T-helper 1 cell treated with Interleukin-12 subunit alpha and Interleukin-12 subunit beta and Interleukin-4 antibody, amounts not matched to agents 30 ng/mL and 1 ng/mL, for 36 hours (primary cell): Measurements from ENCODE around the gene DUSP5. TPM values are rescaled to one million over a fixed set of nuclear protein-coding genes. Genes with fewer than 3 reads are reported as not detected.
"Not testable (repeated sequence)": the region's sequence is repeated elsewhere in the genome, so short reads cannot be mapped to it uniquely, and the experiment has no call there.

Experiments used
- intact Hi-C: fragments of 100-400 bp; cut with micrococcal nuclease; formaldehyde crosslinking; loops from one replicate; pipeline ENCODE4 v1.15.1; 2024
- total RNA-seq: library from RNA; stranded (reverse); gene quantifications from 2 replicates; pipeline ENCODE4 v1.2.3, GENCODE V29; 2022

The DUSP5 gene
- total RNA-seq, 1 donor from 2014 or later = 131 TPM

GRCh38 chr10:110513949-110514348, 16.2 kb downstream of the DUSP5 start:
- intact Hi-C loops = no loop called here

GRCh38 chr10:110514848-110515247, 17.1 kb downstream of the DUSP5 start:
- intact Hi-C loops = no loop called here

- intact Hi-C loops = no loop called here
Observed at GRCh38 chr10:110516815-110517492, 19.2 kb downstream of the DUSP5 start.

GRCh38 chr10:110522365-110522988, 24.8 kb downstream of the DUSP5 start:
- intact Hi-C loops = no loop called here

- intact Hi-C loops = no loop called here
Observed at GRCh38 chr10:110523736-110524135, 26.0 kb downstream of the DUSP5 start.

GRCh38 chr10:110524179-110524858, 26.6 kb downstream of the DUSP5 start:
- intact Hi-C loops = no loop called here

- intact Hi-C loops = no loop called here
Observed at GRCh38 chr10:110524859-110525232, 27.1 kb downstream of the DUSP5 start.

- intact Hi-C loops = no loop called here
Observed at GRCh38 chr10:110525349-110526260, 27.9 kb downstream of the DUSP5 start.

GRCh38 chr10:110527731-110528171, 30.0 kb downstream of the DUSP5 start:
- intact Hi-C loops = loop anchor here (2.0 kb wide), 3 partner anchors 39 to 173 kb away; partner anchors contain the start of gene SMC3

GRCh38 chr10:110528224-110528996, 30.7 kb downstream of the DUSP5 start:
- intact Hi-C loops = loop anchor here (2.0 kb wide), 3 partner anchors 38 to 174 kb away; partner anchors contain the start of gene SMC3

- intact Hi-C loops = loop anchor here (1.0 to 2.0 kb wide), 6 partner anchors 11 to 245 kb away; partner anchors contain the start of gene SMC3
Observed at GRCh38 chr10:110528997-110529524, 31.4 kb downstream of the DUSP5 start.

GRCh38 chr10:110529596-110530011, 31.9 kb downstream of the DUSP5 start:
- intact Hi-C loops = loop anchor here (1.0 to 2.0 kb wide), 6 partner anchors 11 to 245 kb away; partner anchors contain the start of gene SMC3

GRCh38 chr10:110530131-110530831, 32.6 kb downstream of the DUSP5 start:
- intact Hi-C loops = no loop called here

GRCh38 chr10:110531687-110532086, 34.0 kb downstream of the DUSP5 start:
- intact Hi-C loops = no loop called here

- intact Hi-C loops = not testable (repeated sequence)
Observed at GRCh38 chr10:110532628-110533027, 34.9 kb downstream of the DUSP5 start.

- intact Hi-C loops = no loop called here
Observed at GRCh38 chr10:110533149-110533548, 35.4 kb downstream of the DUSP5 start.

- intact Hi-C loops = no loop called here
Observed at GRCh38 chr10:110534571-110534970, 36.9 kb downstream of the DUSP5 start.

- intact Hi-C loops = loop anchor here (1.0 to 2.0 kb wide), 4 partner anchors 121 to 230 kb away; no protein-coding TSS in a partner anchor
Observed at GRCh38 chr10:110535958-110536891, 38.5 kb downstream of the DUSP5 start.
